A673 (cell line): Measurements from ENCODE around the gene FAXDC2.

Source experiments
- EZH2 ChIP-seq: fragments of 200-600 bp; sonication (generic); IDR thresholded peaks from 2 replicates; pipeline ENCODE4 v1.6.1; 2017; ENCODE audit warnings: borderline replicate concordance, low read depth, mild to moderate bottlenecking, mixed read lengths, antibody characterized with exemption, low read length; ENCODE audit not compliant: poor library complexity, severe bottlenecking
- TF ChIP-seq, protein P1 (sequence below): fragments of 300-800, 200-600 bp; sonication (generic); conservative IDR thresholded peaks from 2 replicates; pipeline ENCODE4 v1.5.1; 2017; ENCODE audit warnings: low read depth, mild to moderate bottlenecking, antibody characterized with exemption, low read length, moderate library complexity, mixed read lengths

DNA sequence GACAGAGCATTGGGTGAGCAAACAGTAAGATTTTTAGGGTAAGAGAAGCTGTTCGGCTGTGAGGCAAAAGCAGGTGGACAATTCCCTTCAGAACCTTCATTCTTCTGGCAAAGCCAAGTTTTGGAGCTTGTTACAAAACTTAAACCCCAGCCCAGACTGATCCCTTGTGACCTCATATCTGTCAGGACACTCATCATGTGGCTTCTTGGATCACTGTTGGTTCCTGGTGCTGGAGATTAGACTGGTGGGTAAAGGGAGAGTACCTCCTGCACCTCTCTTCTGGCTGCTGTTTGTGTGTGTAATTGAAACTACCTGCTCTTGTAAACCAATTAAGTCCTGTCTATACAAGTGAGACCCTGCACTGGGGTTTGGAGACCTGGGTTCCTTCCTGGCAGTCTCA lies 74.2 kb downstream of the FAXDC2 start:
- TF ChIP-seq, protein P1, sequence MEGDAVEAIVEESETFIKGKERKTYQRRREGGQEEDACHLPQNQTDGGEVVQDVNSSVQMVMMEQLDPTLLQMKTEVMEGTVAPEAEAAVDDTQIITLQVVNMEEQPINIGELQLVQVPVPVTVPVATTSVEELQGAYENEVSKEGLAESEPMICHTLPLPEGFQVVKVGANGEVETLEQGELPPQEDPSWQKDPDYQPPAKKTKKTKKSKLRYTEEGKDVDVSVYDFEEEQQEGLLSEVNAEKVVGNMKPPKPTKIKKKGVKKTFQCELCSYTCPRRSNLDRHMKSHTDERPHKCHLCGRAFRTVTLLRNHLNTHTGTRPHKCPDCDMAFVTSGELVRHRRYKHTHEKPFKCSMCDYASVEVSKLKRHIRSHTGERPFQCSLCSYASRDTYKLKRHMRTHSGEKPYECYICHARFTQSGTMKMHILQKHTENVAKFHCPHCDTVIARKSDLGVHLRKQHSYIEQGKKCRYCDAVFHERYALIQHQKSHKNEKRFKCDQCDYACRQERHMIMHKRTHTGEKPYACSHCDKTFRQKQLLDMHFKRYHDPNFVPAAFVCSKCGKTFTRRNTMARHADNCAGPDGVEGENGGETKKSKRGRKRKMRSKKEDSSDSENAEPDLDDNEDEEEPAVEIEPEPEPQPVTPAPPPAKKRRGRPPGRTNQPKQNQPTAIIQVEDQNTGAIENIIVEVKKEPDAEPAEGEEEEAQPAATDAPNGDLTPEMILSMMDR = no peak
- TF ChIP-seq EZH2 = no peak
